Inflammatory macrophage (primary cell): Measurements from ENCODE around the gene GPR146.
A peak's percentile ranks its signal among the peaks of the same experiment; 100 is the strongest.

Experiments used
- DNase-seq, 2 donors: peaks; one replicate each; pipeline ENCODE4 v3.0.0-alpha.2; 2020 to 2022

Gene GPR146

DNA sequence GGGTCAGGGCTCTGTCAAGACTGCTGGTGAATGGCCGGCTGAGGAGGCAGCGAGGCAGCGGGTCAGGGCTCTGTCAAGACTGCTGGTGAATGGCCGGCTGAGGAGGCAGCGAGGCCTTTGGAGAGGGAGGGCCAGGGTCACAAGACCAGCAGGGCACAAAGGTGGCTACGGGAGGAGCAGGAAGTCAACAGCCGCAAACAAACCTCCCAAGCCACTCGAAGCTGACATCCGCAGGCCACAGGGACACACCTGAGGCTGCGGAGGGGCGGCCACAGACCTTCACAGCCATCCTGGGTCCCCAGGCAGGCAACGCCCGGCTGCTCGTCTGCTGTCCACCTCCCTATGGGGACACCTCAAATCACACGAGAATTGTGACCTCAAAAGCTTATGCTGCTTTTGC lies 34.6 kb downstream of the GPR146 start:
- no peak for DNase-seq

DNA sequence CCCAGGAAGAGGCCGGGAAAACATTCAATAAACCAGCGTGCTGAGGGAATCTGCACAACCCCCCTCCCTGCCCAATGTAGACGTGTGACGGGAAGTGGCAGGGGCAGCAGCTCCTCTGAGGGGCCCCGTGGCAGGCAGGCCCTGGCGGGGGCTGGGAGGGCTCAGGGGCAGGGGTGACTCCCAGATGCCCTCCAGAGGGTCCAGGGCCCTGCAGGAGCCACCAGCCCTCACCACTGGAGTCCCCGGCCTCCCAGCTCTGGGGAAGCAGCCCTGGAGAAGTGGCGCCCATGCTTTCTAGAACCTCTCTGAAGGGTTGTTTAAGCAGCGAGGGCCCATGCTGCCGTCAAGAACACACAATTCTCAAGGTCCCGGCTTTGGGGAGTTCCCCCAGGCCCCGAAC lies 35.2 kb downstream of the GPR146 start:
- no peak for DNase-seq

DNA sequence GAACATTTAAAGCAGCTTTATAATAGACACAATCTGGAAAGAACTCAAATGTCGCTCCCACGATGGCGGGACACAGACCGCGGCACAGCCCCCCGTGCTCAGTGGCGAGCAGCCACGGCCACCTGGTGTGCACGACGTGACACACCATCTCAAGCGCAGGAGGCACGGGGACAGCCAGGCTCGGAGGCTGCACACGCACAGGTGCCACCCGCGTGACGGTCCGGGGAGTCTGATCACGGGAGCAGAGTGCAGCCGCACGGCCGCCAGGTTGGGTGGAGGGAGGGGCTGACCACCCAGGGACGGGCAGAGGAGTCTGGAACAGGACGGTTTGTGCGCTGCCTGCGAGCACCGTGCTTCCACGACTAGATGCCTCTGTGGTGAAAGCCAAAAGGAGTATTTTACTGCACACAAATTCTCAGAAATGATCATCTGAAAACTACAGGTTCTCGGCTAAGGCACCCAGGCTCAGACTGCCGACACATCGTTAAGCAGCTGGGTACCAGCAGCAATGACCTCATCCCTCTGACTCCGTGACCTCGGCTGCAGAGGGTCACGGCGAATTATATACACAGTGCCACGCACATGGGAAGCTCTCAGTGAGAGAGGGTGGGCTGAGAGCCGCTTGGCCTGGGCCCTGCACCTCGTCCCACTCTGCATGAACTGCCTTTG lies 36.0 kb downstream of the GPR146 start:
- no peak for DNase-seq

DNA sequence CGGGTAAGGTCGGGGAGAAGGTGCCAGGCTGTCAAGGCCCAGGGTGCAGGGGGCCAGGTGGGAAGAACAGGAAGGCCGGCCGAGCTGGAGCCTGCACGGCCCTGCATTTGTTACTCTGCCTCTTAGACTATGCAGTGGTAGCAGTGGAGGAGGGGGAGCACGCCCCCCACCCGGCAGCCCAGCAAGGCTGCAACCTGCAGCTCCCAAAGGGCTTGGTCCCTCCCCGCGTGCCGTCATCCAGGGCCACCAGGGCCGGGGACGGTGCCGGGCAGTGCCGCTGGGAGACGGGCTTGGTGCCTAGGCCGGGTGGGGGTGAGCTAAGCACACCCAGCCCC lies 36.5 kb downstream of the GPR146 start:
- no peak for DNase-seq

DNA sequence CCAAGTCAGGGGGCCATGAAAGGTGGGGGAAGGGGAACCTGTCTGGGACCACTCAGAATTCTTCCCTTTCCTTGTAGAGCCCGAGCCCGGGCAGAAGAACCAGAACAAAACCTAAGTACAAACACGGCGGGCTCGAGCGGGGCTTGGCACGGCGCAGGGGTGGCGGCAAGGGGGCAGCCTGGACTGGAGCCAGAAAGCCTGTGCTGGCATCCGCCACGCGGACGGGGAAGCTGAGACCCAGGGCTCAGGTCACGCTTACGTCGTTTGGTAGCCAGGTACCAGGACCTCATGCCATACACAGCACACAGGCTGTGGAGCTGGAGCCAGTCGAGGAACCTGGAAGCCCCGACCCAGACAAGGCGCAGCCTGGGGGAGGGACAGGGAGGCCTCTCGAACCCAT lies 37.0 kb downstream of the GPR146 start:
- DNase-seq: no peak

DNA sequence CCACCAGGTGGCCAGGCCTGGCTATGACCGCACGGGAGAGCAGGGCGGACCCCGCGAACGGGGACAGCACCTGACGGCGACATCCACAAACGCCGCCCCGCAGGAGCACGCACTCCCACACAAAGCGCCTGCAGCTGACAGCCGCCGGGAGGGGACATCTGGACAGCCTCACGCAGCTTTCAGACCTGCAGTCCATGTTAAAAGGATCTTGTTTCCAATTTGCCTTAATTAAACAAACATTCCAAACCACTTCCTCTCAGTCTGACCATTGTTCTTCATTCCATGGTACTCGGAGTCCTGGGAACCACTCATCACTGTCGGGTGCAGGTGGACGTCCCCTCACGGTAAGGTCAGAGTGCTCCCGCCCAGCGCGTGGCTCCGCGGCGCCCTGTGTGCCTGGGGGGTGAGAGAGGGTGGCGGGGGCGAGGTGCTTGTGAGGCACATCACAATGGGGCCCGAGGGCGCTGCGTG lies 37.6 kb downstream of the GPR146 start:
- DNase-seq: no peak

DNA sequence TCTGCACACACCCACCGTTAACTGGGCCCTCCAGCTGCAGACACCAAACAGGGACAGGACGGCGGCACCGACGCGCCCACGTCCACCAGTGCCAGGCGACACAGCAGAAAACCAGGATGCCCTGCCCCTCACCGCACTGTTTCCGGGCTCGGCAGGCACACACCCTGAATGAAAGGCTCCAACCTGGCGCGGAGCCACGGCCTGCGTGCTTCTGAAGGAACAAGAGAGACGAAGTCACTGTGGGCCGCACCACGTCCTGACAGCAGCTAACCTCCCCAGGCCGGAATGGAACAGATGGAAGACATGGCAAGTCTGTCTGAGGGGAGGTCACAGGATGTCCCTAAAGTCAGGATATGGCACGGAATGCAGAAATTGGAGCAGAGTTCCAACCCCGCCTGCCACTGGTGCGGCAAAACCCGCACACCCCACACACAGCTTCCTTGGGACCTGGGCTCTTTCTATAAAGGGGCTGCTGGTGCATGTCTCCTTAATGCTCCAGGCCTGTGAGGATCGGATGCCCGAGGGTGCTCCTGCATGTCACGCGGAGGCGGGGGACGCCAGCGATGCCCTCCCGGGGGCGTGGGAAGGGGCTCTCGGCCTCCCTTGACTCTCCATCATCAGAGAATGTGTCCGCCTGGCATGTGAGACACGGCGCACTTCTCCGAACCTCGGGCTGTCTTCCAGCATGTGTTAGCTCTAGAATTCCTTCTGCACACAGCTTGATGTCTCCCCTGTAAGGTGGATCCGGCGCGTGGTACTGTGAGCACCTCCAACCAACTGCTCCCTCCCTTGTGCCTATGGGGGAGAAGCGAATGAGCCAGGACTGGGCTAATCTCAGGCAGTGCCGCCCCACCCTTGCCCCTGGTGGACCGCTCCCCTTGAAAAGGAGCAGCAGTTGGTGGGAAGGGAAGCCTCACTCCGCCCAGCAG lies 39.6 kb downstream of the GPR146 start:
- DNase-seq: no peak

DNA sequence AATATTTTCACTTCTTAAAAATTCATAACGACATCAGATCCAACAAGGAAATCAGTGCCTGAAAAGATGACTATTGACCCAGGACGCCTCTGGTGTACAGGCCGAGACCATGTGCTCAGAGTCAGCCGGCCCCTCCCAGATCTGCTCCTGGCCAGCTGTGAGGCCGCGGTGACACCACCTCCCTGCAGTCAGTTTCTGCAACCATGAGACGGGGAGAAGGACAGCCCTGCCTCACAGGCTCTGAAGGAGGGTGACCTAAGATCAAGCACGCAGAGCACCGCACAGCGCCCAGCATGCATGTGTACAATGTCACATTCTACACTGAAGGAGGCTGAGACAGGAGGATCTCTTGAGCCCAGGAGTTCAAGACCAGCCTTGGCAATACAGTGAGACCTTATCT lies 40.9 kb downstream of the GPR146 start:
- DNase-seq: no peak

DNA sequence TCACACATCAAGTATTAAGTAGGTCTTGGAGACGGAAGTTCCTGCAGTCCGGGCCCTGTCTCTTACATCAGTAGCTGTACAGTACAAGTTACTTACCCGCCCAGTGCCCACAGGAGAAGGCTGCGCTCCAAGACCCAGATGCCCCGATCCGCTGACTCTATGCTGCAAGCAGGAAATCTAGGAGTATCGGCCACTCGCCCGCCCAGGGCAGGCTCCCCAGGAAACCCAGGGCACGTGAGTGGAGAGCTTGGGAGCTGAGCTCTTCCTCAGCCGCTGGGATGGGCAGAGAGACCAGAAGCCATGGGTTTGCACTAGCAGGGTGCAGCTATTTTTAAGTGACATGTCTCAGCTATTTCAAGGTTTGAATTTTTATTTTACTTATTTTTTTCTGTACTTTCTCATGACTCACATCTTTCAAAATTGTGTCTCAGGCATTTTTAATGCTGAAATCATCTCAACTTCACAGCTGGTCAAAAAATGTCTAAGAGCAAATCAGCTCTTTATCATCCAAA lies 41.6 kb downstream of the GPR146 start:
- DNase-seq: no peak

DNA sequence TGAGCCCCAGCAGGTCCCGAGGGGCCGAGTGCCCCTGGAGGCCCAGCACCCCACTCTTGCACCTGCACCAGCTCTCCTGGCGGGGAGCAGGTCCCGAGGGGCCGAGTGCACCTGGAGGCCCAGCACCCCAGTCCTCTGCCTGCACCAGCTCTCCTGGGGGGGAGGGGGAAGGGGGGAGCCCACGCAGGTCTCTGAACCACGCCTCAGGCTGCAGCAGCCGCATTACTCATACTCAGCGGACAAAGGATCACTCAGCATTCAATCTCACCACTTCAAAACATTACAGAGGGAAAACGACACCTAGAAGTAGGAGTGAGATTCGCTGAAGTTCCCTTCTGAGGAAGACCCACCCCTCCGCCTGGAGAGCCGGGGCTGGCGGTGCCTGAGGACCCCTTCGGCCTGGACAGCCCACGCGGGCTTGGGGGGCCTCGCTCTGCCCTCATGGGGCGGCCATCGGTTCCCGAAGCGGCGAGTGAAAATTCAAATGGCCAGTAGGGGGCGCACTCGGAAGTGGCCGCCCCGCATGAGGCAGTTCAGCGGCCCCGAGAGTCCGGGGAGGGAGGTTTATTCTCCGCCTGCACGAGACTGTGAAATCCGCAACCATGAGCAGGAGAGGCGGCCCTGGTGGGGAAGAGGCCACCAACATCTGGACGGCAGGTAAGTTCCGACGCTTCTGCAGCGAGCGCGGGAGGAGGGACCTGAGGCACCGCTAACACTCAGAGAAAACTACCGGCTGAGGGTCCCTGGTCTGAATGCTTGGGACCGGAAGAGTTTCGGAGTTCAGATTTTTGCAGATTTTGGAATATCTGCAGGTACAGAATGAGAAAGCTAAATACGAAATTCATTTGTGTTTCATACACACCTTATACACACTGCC lies 42.5 kb downstream of the GPR146 start:
- DNase-seq: peak; percentile 70 to 76

DNA sequence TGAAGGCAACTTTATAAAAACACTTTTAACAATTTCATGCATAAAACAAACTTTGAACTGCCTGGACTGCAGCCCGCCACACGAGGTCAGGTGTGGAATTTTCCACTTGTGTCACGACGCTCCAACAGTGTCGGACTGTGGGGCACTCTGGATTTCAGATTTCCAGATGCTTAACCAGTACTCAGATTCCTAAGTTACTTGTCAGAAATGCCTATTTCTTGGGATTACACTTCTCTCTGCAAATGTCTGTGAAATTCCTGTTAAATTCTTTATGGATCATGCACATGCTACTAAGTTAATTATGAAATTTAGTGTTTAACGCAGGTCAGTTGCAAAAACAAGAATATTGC lies 43.1 kb downstream of the GPR146 start:
- no peak for DNase-seq

DNA sequence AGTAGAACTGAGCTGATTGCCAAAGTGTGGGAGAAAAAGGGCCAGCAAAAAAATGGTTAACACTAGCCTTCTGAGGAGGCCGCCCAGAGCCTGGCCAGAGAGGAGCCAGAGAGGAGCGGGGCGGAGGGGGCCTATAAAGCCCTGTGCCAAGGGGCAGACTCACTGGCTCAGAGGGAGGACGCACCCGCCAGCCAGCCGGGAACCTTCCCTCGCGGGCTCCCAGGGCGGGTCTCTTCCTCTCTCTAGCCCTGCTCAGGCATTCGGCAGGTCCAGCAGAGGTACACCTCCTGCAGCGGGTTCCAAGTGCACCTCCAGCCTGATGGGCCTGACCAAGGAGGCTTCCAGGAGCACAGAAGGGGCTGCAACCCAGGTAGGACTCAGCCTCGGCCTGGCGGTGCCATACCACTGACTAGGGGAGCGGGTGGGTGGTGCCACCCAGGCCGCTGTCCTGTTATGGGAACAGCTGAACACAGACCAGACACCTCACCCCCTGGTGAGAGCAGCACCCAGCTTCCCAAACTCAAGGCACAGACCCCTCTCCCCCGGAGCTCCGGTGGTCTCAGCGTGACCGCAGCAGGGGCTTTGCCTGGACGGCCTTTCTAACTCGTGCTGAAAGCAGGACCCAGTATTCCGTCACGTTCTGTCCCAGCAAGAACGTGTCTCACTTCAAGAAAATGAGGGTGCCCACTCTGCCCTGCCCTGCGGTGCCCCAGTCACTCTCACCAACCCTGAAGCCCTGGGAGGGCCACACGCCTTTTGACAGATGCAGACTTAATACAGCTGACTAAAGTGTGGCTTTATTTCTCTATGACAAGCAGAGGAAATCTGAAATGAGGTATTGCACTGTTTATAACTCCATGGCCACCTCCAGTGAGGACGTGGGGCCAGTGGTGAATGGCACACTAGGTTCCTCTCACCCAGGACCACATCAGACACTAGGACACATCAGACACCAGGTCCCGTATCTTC lies 43.9 kb downstream of the GPR146 start, which contains the start of gene GPER1:
TSS of gene GPER1 (plus strand) at position 162 of the 969 bp plus-strand sequence. CDS start 3,616 bp downstream, outside the sequence.
- DNase-seq: peak in 1 of 2 donors; percentile 9

DNA sequence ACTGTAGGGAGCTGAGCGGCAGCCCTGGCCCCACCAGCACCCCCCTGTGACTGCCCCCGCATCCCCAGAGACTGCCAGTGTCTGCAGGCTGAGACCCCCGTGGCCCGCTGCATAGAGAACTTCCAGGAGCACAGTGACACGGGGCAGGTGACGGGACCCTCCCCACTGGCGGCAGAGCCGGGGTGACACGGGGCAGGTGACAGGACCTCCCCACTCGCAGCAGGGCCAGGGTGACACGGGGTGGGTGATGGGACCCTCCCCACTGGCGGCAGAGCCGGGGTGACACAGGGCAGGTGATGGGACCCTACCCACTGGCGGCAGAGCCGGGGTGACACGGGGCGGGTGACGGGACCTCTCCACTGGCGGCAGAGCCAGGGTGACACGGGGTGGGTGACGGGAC lies 45.9 kb downstream of the GPR146 start:
- DNase-seq: no peak

DNA sequence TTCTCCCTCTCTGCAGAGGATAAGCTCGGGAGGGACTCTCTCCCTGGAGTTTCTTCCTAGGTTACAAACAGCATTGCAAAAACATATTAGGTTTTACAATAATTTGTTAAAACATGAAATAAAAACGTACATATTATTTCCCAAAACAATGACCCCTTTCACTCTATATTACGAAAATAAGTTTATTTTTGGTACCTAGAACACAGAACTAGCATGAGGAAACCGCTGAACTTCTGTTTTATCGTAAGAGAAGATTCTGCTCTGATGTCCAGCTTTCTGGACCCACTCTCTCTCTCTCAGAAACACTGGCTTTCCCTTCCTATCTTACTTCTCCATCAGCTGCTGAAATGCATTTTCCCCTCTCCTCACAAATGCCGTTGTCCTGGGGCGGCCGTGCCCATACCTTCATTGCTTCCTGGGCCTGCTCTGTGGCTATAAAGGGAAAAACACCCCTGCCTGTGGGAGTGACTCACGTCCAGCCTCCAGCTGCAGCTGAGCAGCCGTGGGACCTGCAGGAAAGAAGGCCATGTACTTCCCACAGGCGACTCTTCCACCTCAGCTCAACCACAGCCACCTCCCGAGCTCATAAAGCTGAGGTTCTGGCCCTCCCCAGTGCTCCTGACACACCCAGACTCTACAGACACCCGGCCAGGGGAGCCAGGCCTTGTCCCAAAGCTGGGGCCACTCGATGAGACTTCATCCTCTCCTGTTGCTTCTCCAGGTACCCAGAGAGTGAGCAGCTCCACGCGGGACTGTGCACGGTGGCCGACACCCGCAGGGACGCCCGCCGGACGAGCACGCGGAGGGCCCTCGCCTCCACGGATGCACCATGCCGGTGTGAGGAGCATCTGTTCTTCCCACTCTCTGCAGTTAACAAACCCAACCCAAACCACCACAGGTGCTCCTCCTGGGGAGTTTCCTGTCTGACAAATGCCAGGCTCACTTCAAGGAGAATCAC lies 46.6 kb downstream of the GPR146 start:
- peak; percentile 65 to 72 for DNase-seq

DNA sequence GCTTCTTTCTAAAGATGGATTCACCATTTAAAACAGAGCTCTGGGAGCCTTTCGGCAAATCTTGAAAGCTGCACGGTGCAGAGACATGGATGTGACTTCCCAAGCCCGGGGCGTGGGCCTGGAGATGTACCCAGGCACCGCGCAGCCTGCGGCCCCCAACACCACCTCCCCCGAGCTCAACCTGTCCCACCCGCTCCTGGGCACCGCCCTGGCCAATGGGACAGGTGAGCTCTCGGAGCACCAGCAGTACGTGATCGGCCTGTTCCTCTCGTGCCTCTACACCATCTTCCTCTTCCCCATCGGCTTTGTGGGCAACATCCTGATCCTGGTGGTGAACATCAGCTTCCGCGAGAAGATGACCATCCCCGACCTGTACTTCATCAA lies 47.3 kb downstream of the GPR146 start:
- DNase-seq: no peak

DNA sequence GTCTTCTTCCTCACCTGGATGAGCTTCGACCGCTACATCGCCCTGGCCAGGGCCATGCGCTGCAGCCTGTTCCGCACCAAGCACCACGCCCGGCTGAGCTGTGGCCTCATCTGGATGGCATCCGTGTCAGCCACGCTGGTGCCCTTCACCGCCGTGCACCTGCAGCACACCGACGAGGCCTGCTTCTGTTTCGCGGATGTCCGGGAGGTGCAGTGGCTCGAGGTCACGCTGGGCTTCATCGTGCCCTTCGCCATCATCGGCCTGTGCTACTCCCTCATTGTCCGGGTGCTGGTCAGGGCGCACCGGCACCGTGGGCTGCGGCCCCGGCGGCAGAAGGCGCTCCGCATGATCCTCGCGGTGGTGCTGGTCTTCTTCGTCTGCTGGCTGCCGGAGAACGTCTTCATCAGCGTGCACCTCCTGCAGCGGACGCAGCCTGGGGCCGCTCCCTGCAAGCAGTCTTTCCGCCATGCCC lies 47.9 kb downstream of the GPR146 start:
- no peak for DNase-seq

DNA sequence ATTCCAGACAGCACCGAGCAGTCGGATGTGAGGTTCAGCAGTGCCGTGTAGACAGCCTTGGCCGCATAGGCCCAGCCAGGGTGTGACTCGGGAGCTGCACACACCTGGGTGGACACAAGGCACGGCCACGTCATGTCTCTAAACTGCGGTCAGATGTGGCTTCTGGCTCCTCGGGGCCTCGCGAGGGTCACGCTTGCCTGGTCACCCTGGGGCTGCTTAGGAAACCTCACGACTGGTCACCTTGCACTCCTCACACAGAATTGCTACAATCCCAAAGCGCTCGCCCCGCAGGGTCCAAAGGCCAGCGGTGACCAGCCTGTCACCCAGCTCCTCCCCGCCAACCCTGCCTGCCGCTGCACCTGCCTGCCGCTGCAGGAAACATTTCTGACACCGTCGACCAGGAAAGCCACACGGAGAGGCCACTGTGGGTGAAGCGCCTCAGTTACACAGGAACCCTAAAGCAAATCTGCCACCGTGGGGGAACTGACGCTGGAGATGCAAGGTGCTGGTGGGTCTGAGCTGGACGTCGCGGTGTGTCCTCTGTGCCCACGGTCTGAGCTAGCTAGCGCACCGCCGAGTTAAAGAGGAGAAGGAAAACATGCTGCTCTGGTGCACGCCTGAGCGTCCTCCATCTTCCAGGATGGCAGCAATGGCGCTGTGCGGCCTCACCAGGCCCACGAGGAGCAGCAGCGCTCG lies 48.6 kb downstream of the GPR146 start:
- DNase-seq: no peak

DNA sequence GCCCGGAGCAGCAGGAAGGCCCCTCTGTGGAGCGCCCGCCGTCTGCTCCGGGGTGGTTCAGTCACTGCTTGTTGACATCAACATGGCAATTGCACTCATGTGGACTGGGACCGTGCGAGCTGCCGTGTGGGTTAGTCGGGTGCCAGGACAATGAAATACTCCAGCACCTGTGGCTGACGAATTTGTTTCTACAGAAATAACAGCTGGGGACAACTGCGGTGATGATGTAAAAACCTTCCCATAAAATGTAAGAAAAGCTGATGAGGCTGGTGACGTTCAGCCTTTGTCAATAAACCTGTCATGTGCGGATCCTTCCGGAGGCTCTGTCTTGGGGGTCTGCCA lies 49.1 kb downstream of the GPR146 start:
- DNase-seq: no peak

DNA sequence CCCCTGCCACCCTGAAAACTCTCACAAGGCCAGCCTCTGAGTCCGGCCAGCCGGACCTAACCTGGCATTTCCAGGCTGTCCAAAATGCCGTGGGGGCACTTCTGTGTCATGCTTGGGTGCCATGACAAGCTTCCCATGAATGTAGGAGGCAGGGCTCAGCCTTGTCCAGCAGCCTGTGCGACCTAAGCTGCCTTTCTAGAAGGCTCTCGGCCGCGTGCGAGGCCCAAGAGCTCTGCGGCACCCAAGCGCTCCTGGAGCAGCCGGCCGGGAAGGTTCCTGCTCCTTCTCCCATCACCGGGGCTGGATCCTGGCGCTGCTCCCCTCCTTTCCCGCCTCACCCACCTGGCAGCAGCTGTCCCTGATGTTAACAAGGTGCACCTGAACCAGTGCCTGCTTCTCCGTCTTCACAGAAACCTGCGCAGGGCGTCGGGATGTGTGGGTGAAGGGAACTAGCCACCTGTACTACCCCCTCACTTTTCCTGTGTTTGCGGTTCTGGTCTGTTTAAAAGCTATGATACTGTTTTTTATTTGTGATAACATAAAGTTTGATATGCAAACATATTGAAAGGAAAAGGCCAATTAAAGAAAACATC lies 49.7 kb downstream of the GPR146 start:
- DNase-seq: no peak
